CD4-positive, alpha-beta T cell (primary cell): ENCODE measurements around the gene SESN3. TPM values are rescaled to one million over a fixed set of nuclear protein-coding genes. Genes with fewer than 3 reads are reported as not detected.
A peak's percentile ranks its signal among the peaks of the same experiment; 100 is the strongest.

Experiments
- ATAC-seq: fragments of 200-7000 bp; cut with Tn5 transposase; one replicate; pipeline ENCODE4 v1.10.0; 2022; ENCODE audit warnings: mild to moderate bottlenecking; ENCODE audit not compliant: poor library complexity
- CTCF ChIA-PET: fragments of 350-600 bp; sonication (Branson Sonifier 250); formaldehyde crosslinking; loops from one replicate; lab custom pipeline; 2021; ENCODE audit warnings: antibody characterized with exemption, inconsistent platforms; lab: Charles Lee
- POLR2A ChIA-PET: fragments of 350-600 bp; sonication (Branson Sonifier 250); formaldehyde crosslinking; loops from one replicate; lab custom pipeline; 2021; ENCODE audit warnings: antibody characterized with exemption, inconsistent platforms; lab: Charles Lee
- DNase-seq, 14 experiments: peaks; one replicate each; pipeline ENCODE4 v3.0.0-alpha.2; 2013 to 2020; ENCODE audit warnings: mixed read lengths in 2 of 14
- H3K27ac ChIP-seq, 2 donors: one replicate each; pipeline versions ENCODE4 v1.5.1 to v1.7.0; 2013; ENCODE audit warnings: low read length in 2 of 2, low read depth in 1 of 2, mild to moderate bottlenecking in 1 of 2
- H3K27me3 ChIP-seq, 2 experiments: 1 replicate in 1 of 2; 2 replicates in 1 of 2; pipeline versions ENCODE4 v1.6.1 to v1.7.0; 2013; ENCODE audit warnings: low read length in 2 of 2, control low read depth in 1 of 2, mild to moderate bottlenecking in 1 of 2, moderate library complexity in 1 of 2; ENCODE audit not compliant: insufficient read depth in 2 of 2, control insufficient read depth in 1 of 2
- H3K36me3 ChIP-seq: one replicate; pipeline ENCODE4 v1.6.1; 2013; ENCODE audit warnings: low read length, control low read depth; ENCODE audit not compliant: insufficient read depth
- H3K4me1 ChIP-seq: one replicate; pipeline ENCODE4 v1.6.1; 2013; ENCODE audit warnings: low read length, control low read depth; ENCODE audit not compliant: insufficient read depth
- H3K4me3 ChIP-seq: one replicate; pipeline ENCODE4 v1.5.1; 2013; ENCODE audit warnings: mild to moderate bottlenecking, low read length, moderate library complexity
- H3K9me3 ChIP-seq, 2 experiments: 1 replicate in 1 of 2; 2 replicates in 1 of 2; pipeline versions ENCODE4 v1.6.1 to v1.7.0; 2013; ENCODE audit warnings: low read length in 2 of 2, mild to moderate bottlenecking in 2 of 2, control low read depth in 1 of 2, moderate library complexity in 1 of 2; ENCODE audit not compliant: control insufficient read depth in 1 of 2, insufficient read depth in 1 of 2
- H3K27ac Mint-ChIP-seq: one replicate; pipeline ENCODE4 v1.8.0; 2020; ENCODE audit warnings: mixed read lengths
- H3K27me3 Mint-ChIP-seq: one replicate; pipeline ENCODE4 v1.8.0; 2021; ENCODE audit warnings: mixed read lengths
- H3K36me3 Mint-ChIP-seq: one replicate; pipeline ENCODE4 v1.8.0; 2021; ENCODE audit warnings: low read depth, mixed read lengths
- H3K4me1 Mint-ChIP-seq: one replicate; pipeline ENCODE4 v1.8.0; 2021; ENCODE audit warnings: low read depth, mixed read lengths
- H3K4me3 Mint-ChIP-seq: one replicate; pipeline ENCODE4 v1.8.0; 2020; ENCODE audit warnings: mild to moderate bottlenecking, mixed read lengths
- H3K9me3 Mint-ChIP-seq: one replicate; pipeline ENCODE4 v1.8.0; 2020; ENCODE audit warnings: mixed read lengths
- intact Hi-C, 2 experiments: fragments of 100-400 bp; cut with DNase I in 1 of 2; cut with micrococcal nuclease in 1 of 2; formaldehyde crosslinking; loops; one replicate each; pipeline versions ENCODE4 v1.15.1 to v1.9.0; 2023 to 2025; cut with DNase I, micrococcal nuclease
- total RNA-seq, 174 experiments: library from RNA in 2 of 174; stranded (reverse) in 2 of 174; gene quantifications; one replicate each; pipeline ENCODE4 v1.2.3 and lab custom pipeline; 2021 to 2026
- TF ChIP-seq, protein P1 (sequence below): fragments of 200-600 bp; IDR thresholded peaks from one replicate; pipeline ENCODE4 v1.8.0; 2022; ENCODE audit warnings: antibody characterized with exemption, mild to moderate bottlenecking

Gene SESN3
- total RNA-seq, 2 experiments from 2014 or later = 63.9 to 69.1 TPM

DNA sequence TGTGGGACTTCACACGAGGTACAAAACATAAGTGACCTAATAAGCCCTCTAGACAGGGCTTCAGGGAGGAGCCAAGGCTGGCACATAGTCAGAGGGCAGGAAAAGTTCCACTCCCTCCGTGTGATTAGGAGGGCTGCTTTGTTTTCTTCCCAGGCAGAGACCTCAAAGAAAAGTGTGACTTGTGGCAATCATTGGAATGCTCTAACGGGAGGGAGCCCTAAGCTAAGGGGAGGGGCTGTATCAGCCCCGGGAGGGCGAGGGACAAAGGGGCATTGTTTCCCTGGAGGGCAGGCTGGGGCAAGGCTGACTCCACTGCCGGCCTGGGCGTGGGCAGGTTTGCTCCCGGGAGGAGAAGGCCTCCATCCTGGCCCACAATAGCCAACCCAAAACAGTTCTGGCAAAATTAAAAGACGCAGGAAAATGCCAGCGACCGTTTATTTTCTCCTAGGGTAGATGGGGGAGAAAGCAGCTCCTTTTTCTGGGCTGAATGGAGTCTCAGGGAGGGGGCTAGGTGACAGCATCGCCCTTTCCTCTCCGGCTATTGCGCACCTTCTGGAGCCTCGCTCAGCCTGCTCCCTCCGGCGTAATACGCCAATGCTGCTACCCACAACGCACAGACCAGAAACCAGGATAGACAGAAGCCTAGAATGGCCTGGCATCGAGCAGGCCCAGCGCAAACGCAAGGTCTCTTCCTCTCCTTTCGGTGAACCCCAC lies 81.2 kb downstream of the SESN3 start:
- Histone ChIP-seq H3K27me3 (peaks cover 0 to 7% of the 10 kb centered on the region in 2 experiments), H3K9me3 (no peaks in the 10 kb centered on the region), H3K36me3 (no peaks in the 10 kb centered on the region), H3K4me3 (peak overlapping the region; percentile 74), H3K27ac (no peak overlapping the region), H3K4me1 (peaks cover 49% of the 10 kb centered on the region)
- Mint-ChIP-seq H3K36me3 (no peaks in the 10 kb centered on the region), H3K4me3 (peak overlapping the region; percentile 92), H3K9me3 (no peaks in the 10 kb centered on the region), H3K27ac (peak overlapping the region; percentile 97), H3K4me1 (peaks cover 36% of the 10 kb centered on the region), H3K27me3 (peaks cover 15% of the 10 kb centered on the region)
- POLR2A ChIA-PET = interaction anchor here (0.6 to 5.8 kb wide), 8 partner anchors 9 to 640 kb away, joined by 3 to 91 read pairs (median 14); partner anchors contain the start of genes CEP57, ENDOD1, FAM76B and SESN3
- ATAC-seq (no peak), DNase-seq (no peak)
- CTCF ChIA-PET = interaction anchor here (0.6 to 2.4 kb wide), 3 partner anchors 463 to 615 kb away, joined by 3 to 9 read pairs (median 7); no protein-coding TSS in a partner anchor
- intact Hi-C loops = loop anchor here (2.0 to 10.0 kb wide), 7 partner anchors 59 to 1277 kb away; partner anchors contain the start of gene JRKL (in 1 of the 2)
- TF ChIP-seq, protein P1, sequence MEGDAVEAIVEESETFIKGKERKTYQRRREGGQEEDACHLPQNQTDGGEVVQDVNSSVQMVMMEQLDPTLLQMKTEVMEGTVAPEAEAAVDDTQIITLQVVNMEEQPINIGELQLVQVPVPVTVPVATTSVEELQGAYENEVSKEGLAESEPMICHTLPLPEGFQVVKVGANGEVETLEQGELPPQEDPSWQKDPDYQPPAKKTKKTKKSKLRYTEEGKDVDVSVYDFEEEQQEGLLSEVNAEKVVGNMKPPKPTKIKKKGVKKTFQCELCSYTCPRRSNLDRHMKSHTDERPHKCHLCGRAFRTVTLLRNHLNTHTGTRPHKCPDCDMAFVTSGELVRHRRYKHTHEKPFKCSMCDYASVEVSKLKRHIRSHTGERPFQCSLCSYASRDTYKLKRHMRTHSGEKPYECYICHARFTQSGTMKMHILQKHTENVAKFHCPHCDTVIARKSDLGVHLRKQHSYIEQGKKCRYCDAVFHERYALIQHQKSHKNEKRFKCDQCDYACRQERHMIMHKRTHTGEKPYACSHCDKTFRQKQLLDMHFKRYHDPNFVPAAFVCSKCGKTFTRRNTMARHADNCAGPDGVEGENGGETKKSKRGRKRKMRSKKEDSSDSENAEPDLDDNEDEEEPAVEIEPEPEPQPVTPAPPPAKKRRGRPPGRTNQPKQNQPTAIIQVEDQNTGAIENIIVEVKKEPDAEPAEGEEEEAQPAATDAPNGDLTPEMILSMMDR = no peak

DNA sequence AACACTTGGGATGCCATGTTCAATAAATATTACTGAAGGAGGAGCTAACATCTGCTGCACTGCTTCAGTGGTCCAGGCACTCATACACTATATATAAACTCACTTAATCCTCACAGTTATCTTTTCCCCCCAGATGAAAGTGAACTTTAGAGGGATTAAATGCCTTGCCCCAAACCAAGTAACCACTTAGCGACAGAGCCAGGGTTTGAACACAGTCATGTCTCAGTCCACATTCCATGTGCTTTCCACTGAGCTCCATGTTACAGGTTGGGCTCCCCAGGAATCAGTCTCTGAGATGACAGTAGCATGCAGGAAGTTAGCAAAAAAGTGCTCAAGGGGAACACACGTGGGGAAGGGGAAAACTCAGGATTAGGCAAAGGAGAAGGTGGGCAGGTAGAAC lies 82.1 kb downstream of the SESN3 start:
- Histone ChIP-seq H3K27ac (no peak overlapping the region), H3K36me3 (no peaks in the 10 kb centered on the region), H3K4me3 (no peak overlapping the region), H3K27me3 (peaks cover 0 to 10% of the 10 kb centered on the region in 2 experiments), H3K4me1 (peaks cover 40% of the 10 kb centered on the region), H3K9me3 (no peaks in the 10 kb centered on the region)
- DNase-seq (no peak), ATAC-seq (no peak)
- CTCF ChIA-PET = interaction anchor here (0.8 to 2.2 kb wide), 2 partner anchors 557 to 616 kb away, joined by 3 to 9 read pairs; no protein-coding TSS in a partner anchor
- H3K4me1 Mint-ChIP-seq = peaks cover 28% of the 10 kb centered on the region
- H3K4me3 Mint-ChIP-seq = peak overlapping the region; percentile 49
- intact Hi-C loops = loop anchor here in 1 of 2 experiments (2.0 to 10.0 kb wide), 2 partner anchors 58 to 354 kb away; no protein-coding TSS in a partner anchor
- peaks cover 23% of the 10 kb centered on the region for H3K27me3 Mint-ChIP-seq
- TF ChIP-seq, protein P1 = no peak
- no peaks in the 10 kb centered on the region for H3K9me3 Mint-ChIP-seq
- H3K27ac Mint-ChIP-seq = no peak overlapping the region
- POLR2A ChIA-PET = interaction anchor here (2.4 to 2.5 kb wide), 2 partner anchors 60 to 81 kb away, joined by 10 to 12 read pairs; partner anchors contain the start of genes ENDOD1 and SRSF8
- no peaks in the 10 kb centered on the region for H3K36me3 Mint-ChIP-seq

DNA sequence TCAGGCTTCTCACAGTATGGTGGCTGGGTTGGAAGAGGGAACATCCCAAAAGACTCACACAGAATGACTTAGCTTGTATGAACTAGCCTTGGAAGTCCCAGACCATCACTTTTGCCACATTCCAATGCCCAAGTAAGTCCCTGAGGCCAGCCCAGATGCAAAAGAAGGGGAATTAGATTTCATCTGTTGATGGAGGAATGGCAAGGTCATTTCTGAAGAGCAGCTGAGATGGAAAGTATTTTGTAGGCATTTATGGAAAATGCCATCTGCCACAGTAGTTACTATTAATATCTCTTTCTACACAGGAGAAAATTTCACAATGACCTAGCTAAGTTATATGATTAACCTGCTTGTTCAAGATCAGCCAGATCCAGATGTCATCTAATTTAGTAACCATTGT lies 82.6 kb downstream of the SESN3 start:
- ChIA-PET CTCF (interaction anchor here (0.8 kb wide), 1 partner anchor 616 kb away, joined by 3 read pairs; no protein-coding TSS in a partner anchor), POLR2A (interaction anchor here (1.2 to 2.5 kb wide), 4 partner anchors 57 to 81 kb away, joined by 3 to 12 read pairs (median 6); partner anchors contain the start of genes ENDOD1 and SRSF8)
- Histone ChIP-seq H3K4me1 (peaks cover 35% of the 10 kb centered on the region), H3K27me3 (peaks cover 0 to 10% of the 10 kb centered on the region in 2 experiments), H3K27ac (no peak overlapping the region), H3K36me3 (no peaks in the 10 kb centered on the region), H3K9me3 (no peaks in the 10 kb centered on the region), H3K4me3 (no peak overlapping the region)
- Mint-ChIP-seq H3K9me3 (no peaks in the 10 kb centered on the region), H3K27me3 (peaks cover 29% of the 10 kb centered on the region), H3K4me3 (no peak overlapping the region), H3K4me1 (peaks cover 23% of the 10 kb centered on the region), H3K27ac (no peak overlapping the region), H3K36me3 (no peaks in the 10 kb centered on the region)
- TF ChIP-seq, protein P1 = no peak
- ATAC-seq = no peak
- intact Hi-C loops = loop anchor here in 1 of 2 experiments (2.0 to 10.0 kb wide), 2 partner anchors 58 to 354 kb away; no protein-coding TSS in a partner anchor
- DNase-seq = no peak
